Fibroblast of lung (primary cell): Measurements from ENCODE around the gene MISP3. TPM values are rescaled to one million over a fixed set of nuclear protein-coding genes. Genes with fewer than 3 reads are reported as not detected.

Experiments used
- DNase-seq, 2 donors: peaks; one replicate each; pipeline versions ENCODE4 v3.0.0 to v3.0.0-alpha.2; 2010; ENCODE audit warnings: low read depth in 2 of 2
- H2AFZ ChIP-seq: 2 replicates; pipeline ENCODE4 v1.5.1; 2012; ENCODE audit warnings: low read length, control low read depth, inconsistent platforms
- H3K27ac ChIP-seq: 2 replicates; pipeline ENCODE4 v1.5.1; 2011; ENCODE audit warnings: low read length, control low read depth; ENCODE audit not compliant: insufficient read depth
- H3K27me3 ChIP-seq: 2 replicates; pipeline ENCODE4 v1.5.1; 2011; ENCODE audit warnings: mild to moderate bottlenecking, low read length; ENCODE audit not compliant: control insufficient read depth, insufficient read depth
- H3K36me3 ChIP-seq: 2 replicates; pipeline ENCODE4 v1.5.1; 2011; ENCODE audit warnings: low read length; ENCODE audit not compliant: control insufficient read depth, insufficient read depth
- H3K4me1 ChIP-seq: 2 replicates; pipeline ENCODE4 v1.5.1; 2011; ENCODE audit warnings: low read length; ENCODE audit not compliant: control insufficient read depth, insufficient read depth; ENCODE audit errors: extremely low read depth
- H3K4me2 ChIP-seq: 2 replicates; pipeline ENCODE4 v1.5.1; 2011; ENCODE audit warnings: low read length, control low read depth; ENCODE audit not compliant: insufficient read depth; ENCODE audit errors: extremely low read depth
- H3K4me3 ChIP-seq, 4 experiments: fragments of 200-600 bp in 1 of 4; sonication (generic) in 1 of 4; replicated peaks in 1 of 4; 2 replicates each; pipeline ENCODE4 v1.5.1; 2011 to 2016; ENCODE audit warnings: low read length in 4 of 4, low read depth in 3 of 4, mild to moderate bottlenecking in 3 of 4, control low read depth in 2 of 4, inconsistent platforms in 1 of 4, mixed read lengths in 1 of 4; ENCODE audit not compliant: insufficient read depth in 1 of 4; ENCODE audit errors: control extremely low read depth in 1 of 4
- H3K79me2 ChIP-seq: 2 replicates; pipeline ENCODE4 v1.5.1; 2012; ENCODE audit warnings: mild to moderate bottlenecking, low read length, inconsistent platforms; ENCODE audit not compliant: control insufficient read depth, insufficient read depth
- H3K9ac ChIP-seq: 2 replicates; pipeline ENCODE4 v1.5.1; 2011; ENCODE audit warnings: mild to moderate bottlenecking, low read length, control low read depth; ENCODE audit not compliant: insufficient read depth
- H3K9me3 ChIP-seq: 2 replicates; pipeline ENCODE4 v1.5.1; 2012; ENCODE audit warnings: low read depth, low read length; ENCODE audit not compliant: control insufficient read depth, insufficient read depth
- H4K20me1 ChIP-seq: 2 replicates; pipeline ENCODE4 v1.5.1; 2011; ENCODE audit warnings: low read length; ENCODE audit not compliant: control insufficient read depth, insufficient read depth; ENCODE audit errors: extremely low read depth
- CTCF ChIP-seq, 2 donors: IDR thresholded peaks in 1 of 2; conservative IDR thresholded peaks in 1 of 2; 1 replicate in 1 of 2; 2 replicates in 1 of 2; pipeline ENCODE4 v1.5.1; 2011 to 2012; ENCODE audit warnings: low read length in 2 of 2, control low read depth in 1 of 2, inconsistent platforms in 1 of 2, low read depth in 1 of 2, mild to moderate bottlenecking in 1 of 2
- EZH2 ChIP-seq: IDR thresholded peaks from 2 replicates; pipeline ENCODE4 v1.5.1; 2012; ENCODE audit warnings: low read length, control low read depth, mild to moderate bottlenecking; ENCODE audit errors: missing control alignments
- polyA plus RNA-seq, 2 donors: library from polyadenylated mRNA; depleted of rRNA in 1 of 2; stranded (reverse) in 1 of 2; unstranded in 1 of 2; fragments of >200 nt; gene quantifications; 2 replicates each; pipeline ENCODE4 v1.2.1, GENCODE V29; 2011 to 2012; ENCODE audit warnings: missing spikeins in 1 of 2
- total RNA-seq: library from RNA; depleted of rRNA; stranded (reverse); fragments of >200 nt; gene quantifications from 2 replicates; pipeline ENCODE4 v1.2.1, GENCODE V29; 2014

MISP3 gene
- total and polyA plus RNA-seq, 2 donors (not counting 1 experiment from before 2014, with no cell fraction given), result 0.33 to 0.83 TPM

- H3K9me3 ChIP-seq, result no peaks in the 10 kb centered on the region
- no peaks in the 10 kb centered on the region for H3K36me3 ChIP-seq
- H3K4me3 ChIP-seq, result peak overlapping the region; percentile 68 to 85 (median 78)
- peaks cover 7% of the 10 kb centered on the region for H3K4me1 ChIP-seq
- no peaks in the 10 kb centered on the region for H3K27me3 ChIP-seq
- no peaks in the 10 kb centered on the region for H4K20me1 ChIP-seq
- H3K27ac ChIP-seq, result peak overlapping the region; percentile 47
- no peak for TF ChIP-seq CTCF (conservative IDR thresholded peaks at IDR 0.05 in 1 of 2, IDR thresholded peaks at IDR 0.05 in 1 of 2; ENCODE audit: low read depth in 1 of 2, low read length in 2 of 2)
- no peak for TF ChIP-seq EZH2
- peak overlapping the region; percentile 86 for H3K4me2 ChIP-seq
- peak overlapping the region; percentile 36 for H3K9ac ChIP-seq
- H3K79me2 ChIP-seq, result no peaks in the 10 kb centered on the region
- H2AFZ ChIP-seq, result peak overlapping the region; percentile 50
- DNase-seq, result no peak
Observed at GRCh38 chr19:14073925-14074838, 1.6 kb downstream of the MISP3 start.

DNA sequence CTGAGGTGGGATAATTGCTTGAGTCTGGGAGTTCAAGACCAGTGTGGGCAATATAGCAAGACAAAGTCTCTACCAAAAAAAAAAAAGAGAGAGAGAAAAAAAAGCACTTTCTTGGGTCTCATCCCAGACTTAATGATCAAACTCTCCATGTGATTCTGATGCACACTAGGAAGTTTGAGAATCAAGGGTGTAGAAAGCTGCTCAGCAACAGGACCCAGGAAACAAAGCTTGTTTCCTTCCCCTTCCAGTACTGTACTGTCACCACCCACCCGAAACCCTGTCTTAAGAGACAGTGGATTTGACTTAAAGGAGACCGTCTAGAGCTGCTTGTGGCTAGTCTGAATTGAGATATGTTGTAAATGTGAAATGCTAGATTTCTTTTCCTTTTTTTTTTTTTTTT lies 5.8 kb downstream of the MISP3 start:
- Histone ChIP-seq H3K27ac (no peak overlapping the region), H4K20me1 (no peaks in the 10 kb centered on the region), H3K27me3 (no peaks in the 10 kb centered on the region), H3K4me2 (no peak overlapping the region), H3K36me3 (no peaks in the 10 kb centered on the region), H3K4me1 (peaks cover 3% of the 10 kb centered on the region), H3K9ac (no peak overlapping the region), H3K79me2 (no peaks in the 10 kb centered on the region), H3K9me3 (no peaks in the 10 kb centered on the region), H3K4me3 (no peak overlapping the region), H2AFZ (no peak overlapping the region)
- no peak for DNase-seq
- TF ChIP-seq CTCF (conservative IDR thresholded peaks at IDR 0.05 in 1 of 2, IDR thresholded peaks at IDR 0.05 in 1 of 2; ENCODE audit: low read depth in 1 of 2, low read length in 2 of 2) (no peak), EZH2 (no peak)

GRCh38 chr19:14080887-14081796 lies 8.6 kb downstream of the MISP3 start:
- Histone ChIP-seq H3K27ac (peak overlapping the region; percentile 77), H3K9ac (peak overlapping the region; percentile 84), H2AFZ (peak overlapping the region; percentile 90), H3K36me3 (no peaks in the 10 kb centered on the region), H3K27me3 (no peaks in the 10 kb centered on the region), H3K9me3 (no peaks in the 10 kb centered on the region), H3K4me2 (peak overlapping the region; percentile 96), H3K79me2 (no peaks in the 10 kb centered on the region), H4K20me1 (no peaks in the 10 kb centered on the region), H3K4me3 (peak overlapping the region; percentile 76 to 86 (median 82)), H3K4me1 (no peaks in the 10 kb centered on the region)
- TF ChIP-seq CTCF (conservative IDR thresholded peaks at IDR 0.05 in 1 of 2, IDR thresholded peaks at IDR 0.05 in 1 of 2; ENCODE audit: low read depth in 1 of 2, low read length in 2 of 2), result no peak
- TF ChIP-seq EZH2, result no peak
- peak; percentile 98 to 100 for DNase-seq
